Fibroblast of lung (primary cell): ENCODE measurements around the gene NUP85.

Experiments used
- CTCF ChIP-seq, 2 donors: IDR thresholded peaks in 1 of 2; conservative IDR thresholded peaks in 1 of 2; 1 replicate in 1 of 2; 2 replicates in 1 of 2; pipeline ENCODE4 v1.5.1; 2011 to 2012; ENCODE audit warnings: low read length in 2 of 2, control low read depth in 1 of 2, inconsistent platforms in 1 of 2, low read depth in 1 of 2, mild to moderate bottlenecking in 1 of 2
- EZH2 ChIP-seq: IDR thresholded peaks from 2 replicates; pipeline ENCODE4 v1.5.1; 2012; ENCODE audit warnings: low read length, control low read depth, mild to moderate bottlenecking; ENCODE audit errors: missing control alignments

GRCh38 chr17:75266316-75267152 lies 61.1 kb downstream of the NUP85 start:
- TF ChIP-seq CTCF (conservative IDR thresholded peaks at IDR 0.05 in 1 of 2, IDR thresholded peaks at IDR 0.05 in 1 of 2; ENCODE audit: low read depth in 1 of 2, low read length in 2 of 2) (no peak), EZH2 (no peak)
